Measurements from ENCODE around the gene UCK2. TPM values are rescaled to one million over a fixed set of nuclear protein-coding genes. Genes with fewer than 3 reads are reported as not detected.

UCK2 gene
- total RNA-seq, 1 experiment from 2014 or later: 77.9 TPM

GRCh38 chr1:165947797-165948455 lies 120.5 kb downstream of the UCK2 start:
- Histone ChIP-seq H2AFZ (ENCODE audit: low read length) (no peak overlapping the region), H2BK5ac (ENCODE audit: insufficient read length, low read length) (no peak overlapping the region), H4K5ac (ENCODE audit: insufficient read length, low read depth, low read length) (no peak overlapping the region), H3K79me1 (ENCODE audit: insufficient read depth, low read depth, low read length, poor library complexity, severe bottlenecking) (no peaks in the 10 kb centered on the region), H3K14ac (ENCODE audit: insufficient read depth, low read length) (no peak overlapping the region), H3K23ac (ENCODE audit: insufficient read length, low read depth, low read length) (no peak overlapping the region), H3K79me2 (ENCODE audit: insufficient read depth, low read length) (no peaks in the 10 kb centered on the region), H3K4me2 (ENCODE audit: insufficient read depth, insufficient read length, low read length) (no peak overlapping the region), H2AK5ac (ENCODE audit: insufficient read length, low read length) (no peak overlapping the region), H2BK120ac (ENCODE audit: low read depth, low read length, poor library complexity, severe bottlenecking) (no peak overlapping the region), H3K27me3 (ENCODE audit: insufficient read depth, low read length) (no peaks in the 10 kb centered on the region), H3K9me3 (ENCODE audit: control insufficient read depth, low read depth, low read length) (no peaks in the 10 kb centered on the region), H4K20me1 (ENCODE audit: control insufficient read depth, insufficient read depth, insufficient read length) (no peaks in the 10 kb centered on the region), H2BK12ac (ENCODE audit: insufficient read length, low read depth, low read length) (no peak overlapping the region), H3T11ph (ENCODE audit: low read length) (no peak overlapping the region), H3K4ac (ENCODE audit: low read depth, low read length) (no peak overlapping the region), H3K56ac (ENCODE audit: insufficient read length, low read depth, low read length) (no peak overlapping the region), H2BK20ac (ENCODE audit: low read depth, low read length, poor library complexity, severe bottlenecking) (no peak overlapping the region), H3K18ac (ENCODE audit: insufficient read length, low read depth, low read length) (no peak overlapping the region), H3K4me1 (ENCODE audit: insufficient read depth, low read length) (peaks cover 4% of the 10 kb centered on the region; the same call in 1 of the 2 replicates), H2BK15ac (ENCODE audit: low read depth, low read length) (no peak overlapping the region), H3K27ac (ENCODE audit: insufficient read length, low read depth, low read length) (no peak overlapping the region), H4K91ac (ENCODE audit: insufficient read length, low read depth, low read length) (no peak overlapping the region), H3K23me2 (ENCODE audit: insufficient read length, low read depth, low read length, poor library complexity, severe bottlenecking) (no peaks in the 10 kb centered on the region), H4K8ac (replicated peaks; ENCODE audit: insufficient read length, low read depth, low read length) (no peak overlapping the region), H3K9ac (ENCODE audit: extremely low read depth, insufficient read length, low read length) (no peak overlapping the region)
- H3K27me3 Mint-ChIP-seq (ENCODE audit: low read depth): no peaks in the 10 kb centered on the region; the same call in 1 of the 2 replicates
- no CpG with 5 or more reads among the region's 6 CpGs for WGBS (ENCODE audit: extremely low coverage, insufficient read length, low lambda C conversion rate)
- no peak overlapping the region for H3K4me3 Mint-ChIP-seq
- no peak overlapping the region for H3K27ac Mint-ChIP-seq
- TF ChIP-seq CTCF (conservative IDR thresholded peaks at IDR 0.05): no peak
- no peak for DNase-seq
- H3K36me3 Mint-ChIP-seq (ENCODE audit: insufficient read depth in 1 of 3, low read depth in 3 of 3): no peaks in the 10 kb centered on the region
- H3K9me3 Mint-ChIP-seq: no peaks in the 10 kb centered on the region; a peak in 1 of 5 replicates
- peaks cover 16 to 20% of the 10 kb centered on the region in 2 experiments for H3K4me1 Mint-ChIP-seq
